NCI-H2196 treated with DMSO at 0.1 percent for 48 hours (cell line): ENCODE measurements around the gene DCLRE1B.

ENCODE experiments used
- DNase-seq: peaks from one replicate; lab custom pipeline; 2025; ENCODE audit not compliant: unreplicated experiment; lab: John Stamatoyannopoulos, UW

Gene DCLRE1B

GRCh38 chr1:113886417-113887401 is 18.4 kb upstream of the DCLRE1B start:
- DNase-seq: no peak

DNA sequence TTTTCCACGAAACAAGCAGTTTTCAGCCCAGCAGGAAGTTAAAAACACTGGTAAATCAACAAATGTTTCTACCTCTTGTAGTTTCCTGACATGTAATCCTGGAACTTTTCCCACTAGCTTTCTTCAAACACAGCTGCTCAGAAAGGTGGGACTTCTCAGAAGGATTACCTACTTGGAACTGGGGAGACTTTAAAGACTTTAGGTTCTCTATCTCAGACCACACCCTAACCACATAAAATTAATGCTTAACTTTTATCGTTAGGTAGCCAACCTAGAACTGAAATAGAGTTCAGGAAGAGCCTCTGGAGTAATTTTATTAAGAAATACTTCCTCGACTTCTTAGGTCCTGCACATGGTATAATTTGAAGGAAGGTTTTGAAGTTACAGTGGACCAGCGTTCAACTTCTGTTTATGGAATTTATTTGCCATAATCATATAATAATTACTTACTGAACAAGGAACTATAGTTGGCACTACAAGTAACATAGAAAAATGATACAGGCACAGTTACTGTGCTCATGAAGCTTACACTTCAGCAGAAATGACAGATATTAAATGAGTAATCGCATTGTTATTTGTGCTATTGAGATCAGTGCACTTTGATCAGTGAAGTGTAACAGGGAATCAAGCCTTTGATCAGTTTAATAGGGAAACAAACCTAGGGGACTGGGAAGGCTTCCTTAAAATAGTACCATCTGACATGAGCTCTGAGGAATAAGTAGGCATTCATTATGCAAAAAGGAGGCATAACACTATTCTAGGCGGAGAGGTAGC is 17.5 kb upstream of the DCLRE1B start, which contains the start of gene BCL2L15:
TSS of gene BCL2L15 (minus strand) at position 180 of the 774 bp plus-strand sequence. CDS start 206 bp downstream, outside the sequence.
- DNase-seq: no peak

DNA sequence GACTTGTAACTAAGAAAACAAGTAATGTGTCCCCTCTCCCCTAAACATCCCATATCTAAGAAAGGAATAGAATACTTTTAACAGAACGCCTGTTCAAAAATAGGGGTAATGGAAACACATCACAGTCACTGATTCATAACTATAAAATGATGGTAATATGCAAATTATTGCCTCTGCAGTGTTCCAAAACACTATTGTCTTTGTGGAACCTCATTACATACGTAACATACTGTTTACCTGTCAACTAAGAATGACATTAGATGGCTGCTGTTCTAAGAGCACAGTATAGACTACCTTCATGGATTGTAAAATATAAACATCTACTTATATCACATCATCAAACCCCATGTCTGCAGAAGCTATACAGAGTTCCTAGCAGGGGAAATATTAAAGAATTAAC is 14.3 kb upstream of the DCLRE1B start:
- no peak for DNase-seq

DNA sequence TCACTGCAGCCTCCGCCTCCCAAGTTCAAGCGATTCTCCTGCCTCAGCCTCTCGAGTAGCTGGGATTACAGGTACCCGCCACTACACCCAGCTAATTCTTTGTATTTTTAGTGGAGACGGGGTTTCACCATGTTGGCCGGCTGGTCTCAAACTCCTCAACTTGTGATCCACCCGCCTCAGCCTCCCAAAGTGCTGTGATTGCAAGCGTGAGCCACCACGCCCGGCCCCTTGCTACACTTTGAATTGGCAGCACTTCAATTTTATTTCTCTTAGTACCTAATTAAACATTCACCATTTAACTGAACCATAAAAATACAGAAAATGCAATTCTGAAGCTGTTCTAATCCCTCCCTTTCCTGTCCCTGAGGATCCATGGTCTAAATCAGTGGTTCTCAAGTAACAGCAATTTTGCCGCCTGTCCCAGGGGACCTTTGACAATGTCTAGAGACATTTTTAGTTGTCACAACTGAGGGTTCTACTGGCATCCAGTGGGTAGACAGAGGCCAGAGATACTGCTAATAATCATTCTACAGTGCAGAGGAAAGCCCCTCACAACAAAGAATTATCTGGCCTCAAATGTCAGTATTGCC is 13.4 kb upstream of the DCLRE1B start:
- no peak for DNase-seq

GRCh38 chr1:113893267-113893666 is 11.9 kb upstream of the DCLRE1B start:
- no peak for DNase-seq

DNA sequence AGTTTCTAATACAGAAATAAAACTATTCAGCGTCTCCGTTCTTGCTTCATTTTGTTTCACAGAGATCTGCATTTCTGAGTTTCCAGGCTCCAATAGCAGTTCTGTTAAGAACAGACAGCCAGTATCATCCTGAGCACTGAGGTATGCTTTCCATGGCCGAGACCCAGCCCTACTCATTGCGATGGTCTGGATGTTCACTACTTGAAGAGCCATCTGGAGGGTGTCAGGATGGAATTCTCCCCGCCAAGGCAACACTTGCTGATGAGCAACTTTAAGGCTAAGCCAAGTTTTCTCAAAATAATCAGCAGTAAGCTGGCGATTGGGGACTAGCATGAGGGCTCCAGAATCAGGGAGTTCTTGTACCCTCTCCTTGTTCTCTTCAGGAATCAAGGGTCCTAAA is 10.0 kb upstream of the DCLRE1B start:
- no peak for DNase-seq

GRCh38 chr1:113895961-113896360 is 9.2 kb upstream of the DCLRE1B start:
- DNase-seq: no peak

DNA sequence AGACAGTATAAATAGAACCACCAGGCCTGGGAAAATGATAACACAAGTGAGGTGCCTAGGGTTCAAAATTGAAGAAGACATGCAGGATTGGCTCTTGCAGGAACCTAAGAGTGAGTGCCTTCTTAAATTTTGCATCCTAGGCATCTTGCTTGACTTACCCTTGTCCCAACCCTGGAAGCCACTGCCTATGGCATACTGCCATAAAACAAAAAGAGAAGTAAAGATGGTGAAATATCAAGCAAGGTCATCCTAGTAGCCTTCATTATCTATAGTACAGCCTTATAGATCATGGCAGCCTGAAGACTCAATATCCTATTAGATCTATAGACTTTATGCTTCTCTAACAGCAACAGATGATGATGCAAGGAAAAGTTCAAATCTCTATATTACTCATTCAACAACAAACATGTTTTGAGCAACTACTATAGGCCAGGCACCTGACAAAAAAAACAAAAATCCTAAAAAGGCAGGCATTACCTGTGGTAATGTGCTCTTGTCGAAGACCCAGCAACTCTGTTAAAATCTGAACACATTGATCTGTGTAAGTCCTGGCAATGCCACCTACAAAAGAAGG is 6.8 kb upstream of the DCLRE1B start:
- no peak for DNase-seq

DNA sequence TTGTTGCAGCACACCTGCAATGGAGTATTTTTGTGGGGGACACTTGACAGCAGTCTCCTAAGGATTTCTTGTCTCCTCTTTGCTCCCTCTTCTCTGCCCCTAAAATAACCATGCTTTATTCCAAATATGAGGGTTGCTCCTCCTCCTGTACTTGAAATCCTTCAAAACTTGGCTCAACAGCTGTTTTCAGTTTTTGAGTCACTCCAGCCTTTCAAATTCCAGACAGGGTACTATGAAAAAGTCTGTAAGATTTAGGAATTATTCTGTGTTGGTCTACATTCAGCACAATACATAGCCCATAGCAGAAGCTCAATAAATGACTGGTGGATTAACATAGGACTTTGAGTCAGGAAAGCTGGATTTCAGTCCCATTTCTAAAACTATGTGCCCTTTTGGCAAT is 6.0 kb upstream of the DCLRE1B start:
- no peak for DNase-seq

GRCh38 chr1:113901191-113901590 is 3.9 kb upstream of the DCLRE1B start:
- no peak for DNase-seq

- no peak for DNase-seq
Observed at GRCh38 chr1:113903501-113904292, 1.4 kb upstream of the DCLRE1B start.

GRCh38 chr1:113904293-113904673 is 843 bp upstream of the DCLRE1B start:
- DNase-seq: peak; percentile 66

- DNase-seq: no peak
Observed at GRCh38 chr1:113905435-113905861, 322 bp downstream of the DCLRE1B start.

DNA sequence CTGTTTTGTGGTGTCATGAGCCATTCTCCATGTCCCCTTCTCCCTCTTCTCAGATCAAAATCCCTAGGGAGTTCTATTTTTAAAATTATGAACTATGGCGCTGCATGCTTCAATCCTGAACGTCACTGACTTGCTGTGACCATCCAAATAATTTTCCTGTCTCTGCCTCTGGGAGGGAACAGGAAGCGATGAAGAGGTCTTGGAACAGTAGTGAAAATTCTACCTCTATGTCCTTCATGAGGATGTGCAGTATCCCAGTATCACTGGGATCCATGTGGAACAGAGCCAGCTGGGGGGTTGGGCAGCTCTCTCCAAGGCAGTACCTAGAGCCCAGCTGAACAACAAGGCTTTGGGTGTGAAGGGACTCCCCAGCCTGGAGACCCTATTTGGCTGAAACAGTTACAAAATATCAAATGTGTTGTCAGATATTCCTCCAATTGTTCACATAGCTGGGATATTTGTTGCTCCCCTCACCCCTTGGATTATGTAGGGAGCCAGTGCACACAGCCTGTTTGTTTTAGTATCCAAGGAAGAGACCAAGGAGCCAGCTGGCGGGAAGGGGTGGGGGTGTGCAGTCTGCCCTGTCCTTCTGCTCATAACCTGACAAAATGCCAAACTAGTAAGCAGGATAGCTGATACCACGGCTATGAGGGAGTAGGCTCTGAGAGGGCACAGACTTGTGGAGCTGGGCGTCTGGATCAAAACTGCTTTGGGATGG is 7.6 kb downstream of the DCLRE1B start:
- DNase-seq: peak; percentile 70

DNA sequence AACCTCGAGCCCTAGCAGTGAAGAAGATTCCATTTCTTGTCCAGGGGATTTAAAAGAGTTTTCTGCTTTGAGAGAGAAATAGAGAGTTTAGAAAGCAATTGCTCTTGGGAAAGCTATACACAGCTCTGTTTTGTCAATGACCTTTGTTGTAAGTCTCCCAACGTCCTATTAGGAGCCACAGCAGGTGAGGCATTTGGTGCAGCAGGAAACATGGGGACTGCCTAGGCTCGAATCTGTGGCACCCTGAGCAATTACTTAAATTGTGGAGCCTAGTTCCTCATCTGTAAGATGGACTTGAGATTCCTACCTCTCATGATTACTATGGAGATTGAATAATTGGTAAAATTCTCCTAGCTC is 8.2 kb downstream of the DCLRE1B start:
- DNase-seq: no peak

GRCh38 chr1:113913887-113914664 is 8.9 kb downstream of the DCLRE1B start:
- DNase-seq: no peak

DNA sequence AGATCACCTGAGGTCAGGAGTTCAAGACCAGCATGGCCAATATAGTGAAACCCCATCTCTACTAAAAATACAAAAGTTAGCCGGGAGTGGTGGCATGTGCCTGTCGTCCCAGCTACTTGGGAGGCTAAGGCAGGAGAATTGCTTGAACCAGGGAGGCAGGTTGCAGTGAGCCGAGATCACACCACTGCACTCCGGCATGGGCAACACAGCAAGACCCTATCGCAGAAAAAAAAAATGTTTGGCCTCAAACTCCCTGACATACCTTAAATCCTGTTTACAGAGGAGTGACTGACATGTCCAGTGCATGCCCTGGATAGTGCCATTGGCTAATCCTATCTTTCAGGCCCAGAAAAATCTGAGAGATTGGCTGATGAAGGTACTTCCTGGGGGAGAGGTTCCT is 11.8 kb downstream of the DCLRE1B start:
- no peak for DNase-seq

DNA sequence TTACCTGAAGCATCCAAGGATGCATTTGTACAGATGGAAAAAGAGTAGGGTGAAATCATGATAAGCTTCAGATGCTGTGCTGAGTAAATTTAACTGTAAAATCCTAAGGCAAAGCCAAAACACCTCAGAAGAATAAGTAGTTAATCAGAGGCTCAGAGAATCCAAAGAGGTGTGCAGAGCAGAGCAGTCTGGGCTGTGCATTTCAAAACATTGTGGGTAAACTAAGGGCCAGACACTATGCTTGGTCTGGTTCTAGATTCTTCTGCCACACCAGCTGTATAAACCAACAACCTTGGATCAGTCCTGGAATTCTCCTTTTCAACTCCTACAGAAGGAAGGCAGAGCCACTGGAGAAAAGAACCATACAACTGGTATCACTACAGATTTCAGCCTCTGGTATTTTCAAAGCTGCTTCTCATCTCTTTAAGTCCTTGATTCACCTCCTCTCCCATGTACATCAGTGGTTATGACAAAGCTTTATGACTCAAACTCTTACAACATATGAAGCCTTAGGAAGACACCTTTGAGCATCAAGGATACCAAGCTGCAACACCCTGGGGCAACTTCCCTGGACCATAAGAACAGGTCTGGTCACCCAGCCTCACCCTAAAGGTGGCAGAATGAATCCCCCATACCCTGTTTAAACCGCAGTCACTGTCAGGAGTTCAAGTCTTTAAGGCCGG is 12.4 kb downstream of the DCLRE1B start:
- no peak for DNase-seq
